Measurements from ENCODE around the gene STARD5. TPM values are rescaled to one million over a fixed set of nuclear protein-coding genes. Genes with fewer than 3 reads are reported as not detected.
A peak's percentile ranks its signal among the peaks of the same experiment; 100 is the strongest.

The STARD5 gene, protein sequence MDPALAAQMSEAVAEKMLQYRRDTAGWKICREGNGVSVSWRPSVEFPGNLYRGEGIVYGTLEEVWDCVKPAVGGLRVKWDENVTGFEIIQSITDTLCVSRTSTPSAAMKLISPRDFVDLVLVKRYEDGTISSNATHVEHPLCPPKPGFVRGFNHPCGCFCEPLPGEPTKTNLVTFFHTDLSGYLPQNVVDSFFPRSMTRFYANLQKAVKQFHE
- total RNA-seq (2011; cell fraction: chromatin; rRNA removed; ENCODE audit: low replicate concordance) = 15.5 and 16.0 TPM in 2 replicates
- 10.4 and 11.8 TPM in 2 replicates for total RNA-seq (2011; cell fraction: nucleolus; rRNA removed)
- 14.9 and 15.2 TPM in 2 replicates for total RNA-seq (2011; cell fraction: nucleoplasm; rRNA removed)
- total RNA-seq (2014; rRNA removed) (1.7 and 3.9 TPM in 2 replicates), total RNA-seq (2014; rRNA removed; fragmentation: Illumina TruSeq; extraction: Trizol) (2.0 and 2.1 TPM in 2 replicates), total RNA-seq (2015; rRNA removed; fragmentation: Illumina TruSeq; extraction: Trizol) (2.1 and 2.4 TPM in 2 replicates), total RNA-seq (2021) (3.1 and 3.6 TPM in 2 replicates), polyA plus RNA-seq (2011; rRNA removed) (4.8 and 5.7 TPM in 2 replicates), polyA plus RNA-seq (2014; fragmentation: Illumina TruSeq; extraction: Trizol) (3.8 and 4.4 TPM in 2 replicates), polyA plus RNA-seq (2014; fragmentation: Nextera tagmentation; extraction: Ambion mirVana) (1 to 10 TPM; 1.8 to 2.1 TPM), polyA plus RNA-seq (2014; rRNA removed) (2.2 and 2.5 TPM in 2 replicates), polyA minus RNA-seq (2011; rRNA and poly(A)+ RNA removed) (4.1 and 9.6 TPM in 2 replicates), Bru-seq, nascent RNA (percentile 63 among the genes with signal in this experiment), BruChase-seq, experiment 1, labeled RNA remaining after a 2-hour chase (percentile 54 among the genes with signal in this experiment), BruChase-seq, experiment 2, labeled RNA remaining after a 6-hour chase (percentile 59 among the genes with signal in this experiment)
- 5.5 and 5.9 TPM in 2 replicates for polyA plus RNA-seq (2011; cell fraction: cytosol; rRNA removed)
- 11.6 and 22.7 TPM in 2 replicates for polyA plus RNA-seq (2011; cell fraction: nucleus; rRNA removed)
- 2.4 and 2.7 TPM in 2 replicates for polyA plus RNA-seq (2012)
- 0.73 and 2.3 TPM in 2 replicates for polyA minus RNA-seq (2011; cell fraction: cytosol; rRNA and poly(A)+ RNA removed)
- polyA minus RNA-seq (2011; cell fraction: nucleus; rRNA and poly(A)+ RNA removed) = 6.4 and 7.9 TPM in 2 replicates
- long read RNA-seq, experiment 1, partial matches to known transcripts = 0 of 3 reads
- long read RNA-seq, experiment 1, other reads (novel, unspliced or antisense) = 3 of 3 reads
- long read RNA-seq, experiment 2, partial matches to known transcripts = 0 of 2 reads
- long read RNA-seq, experiment 2, other reads (novel, unspliced or antisense) = 2 of 2 reads
- long read RNA-seq, experiment 3 = 0 reads

DNA sequence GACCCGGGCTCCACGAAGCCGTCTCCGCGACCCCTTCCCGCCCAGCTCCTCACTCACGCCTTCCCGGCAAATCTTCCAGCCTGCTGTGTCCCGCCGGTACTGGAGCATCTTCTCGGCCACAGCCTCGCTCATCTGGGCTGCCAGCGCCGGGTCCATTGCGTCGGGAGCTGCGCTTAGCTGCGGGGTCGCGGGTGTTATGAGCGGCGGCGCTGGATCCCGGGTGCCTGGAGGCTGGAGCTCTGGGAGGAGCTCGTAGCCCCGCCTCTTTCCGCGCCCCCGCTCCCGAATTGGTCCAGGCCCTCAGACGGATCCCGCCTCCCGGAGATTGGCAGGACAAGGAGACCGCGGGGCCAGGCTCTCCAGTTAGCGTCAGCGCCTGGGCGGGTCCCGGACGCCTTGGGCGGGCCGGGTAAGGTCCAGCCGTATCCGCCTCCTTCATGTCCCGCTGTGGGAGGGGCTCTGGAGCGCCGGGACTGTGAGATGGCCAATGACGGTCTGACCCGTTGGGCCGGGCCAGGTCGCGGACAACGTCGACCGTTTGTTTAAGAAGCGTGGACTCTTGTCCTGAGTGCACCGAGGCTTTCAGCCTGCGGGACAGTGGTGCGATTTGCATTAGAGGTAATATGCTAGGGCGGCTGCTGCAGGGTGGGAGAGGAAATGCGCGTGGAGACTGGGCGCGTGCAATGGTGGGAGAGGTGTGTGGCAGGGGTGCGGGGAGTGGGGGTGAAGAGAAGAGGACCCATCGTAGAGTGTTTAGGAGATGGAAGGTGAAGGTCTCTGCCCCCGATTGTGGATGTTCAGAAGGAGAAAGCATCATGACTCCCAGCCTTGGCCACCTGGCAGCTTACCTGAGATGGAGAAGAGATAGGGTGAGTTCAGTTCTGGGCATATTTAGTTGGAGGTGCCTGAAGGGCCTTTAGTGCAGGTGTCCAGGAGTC is at the start of gene STARD5:
Gene STARD5, minus strand, starts transcription at position 198 of the 938 bp plus-strand sequence. Its CDS starts 42 bp downstream, at position 156.
- 1% methylated on average over 61 of the region's 67 CpGs for WGBS (ENCODE audit: insufficient coverage, low coverage, missing lambda C conversion rate)
- in situ Hi-C loops (cut with MboI) (no loop called here), intact Hi-C loops (cut with micrococcal nuclease) (loop anchor here (10.0 kb wide), 1 partner anchor 339 kb away; the partner anchor contains the start of gene MESD)
- ChIA-PET POLR2A (interaction anchor here (0.5 to 1.6 kb wide), 7 partner anchors 11 to 1148 kb away, joined by 3 to 6 read pairs (median 3); no protein-coding TSS in a partner anchor), CTCF (ENCODE audit: low intra/inter-chr PET ratio) (interaction anchor here (0.6 kb wide), 1 partner anchor 16 kb away, joined by 3 read pairs; no protein-coding TSS in a partner anchor)
- no peaks in the 10 kb centered on the region for H3K79me2 ChIP-seq (ENCODE audit: control insufficient read depth, insufficient read depth, low read length)
- H3K9me3 ChIP-seq (replicated peaks; ENCODE audit: control insufficient read depth, insufficient read depth, low read depth, low read length) = no peaks in the 10 kb centered on the region
- no peaks in the 10 kb centered on the region for H3K9me1 ChIP-seq (ENCODE audit: control insufficient read depth, insufficient read depth, low read length)
- H3K36me3 ChIP-seq (ENCODE audit: control insufficient read depth, insufficient read depth, low read length) = peaks cover 8% of the 10 kb centered on the region; the same call in 1 of the 3 replicates
- peak within 1 kb of the TSS; percentile 54 for H3K27ac ChIP-seq (ENCODE audit: extremely low read depth, low read depth, low read length)
- H4K20me1 ChIP-seq (replicated peaks; ENCODE audit: control insufficient read depth, insufficient read depth, low read length) = no peaks in the 10 kb centered on the region
- ATAC-seq = peak; percentile 100
- DNase-seq (ENCODE audit: extremely low read depth in 1 of 4, low spot score in 3 of 4) = peak; percentile 98
- H3K27me3 ChIP-seq (ENCODE audit: control insufficient read depth in 2 of 2, insufficient read depth in 2 of 2, low read length in 2 of 2) = no peaks in the 10 kb centered on the region
- peak within 1 kb of the TSS; percentile 87 for H3K4me2 ChIP-seq (ENCODE audit: insufficient read depth, low read length)
- H3K9ac ChIP-seq (ENCODE audit: insufficient read depth in 1 of 2, low read depth in 2 of 2, low read length in 2 of 2) = peak within 1 kb of the TSS; percentile 59 to 94
- H2AFZ ChIP-seq (ENCODE audit: low read depth, low read length) = peak within 1 kb of the TSS; percentile 93
- peak within 1 kb of the TSS; percentile 69 for H3K4me3 ChIP-seq
- FAIRE-seq = peak; percentile 97
- peaks cover 11 to 12% of the 10 kb centered on the region in 2 experiments; a peak in 4 of 5 replicates for H3K4me1 ChIP-seq (replicated peaks in 1 of 2; ENCODE audit: control insufficient read depth in 2 of 2, insufficient read depth in 2 of 2, low read length in 2 of 2)
- TSS peak; percentile 76 for BruUV-seq (replicated peaks)
- no peak for TF ChIP-seq SIN3A (IDR thresholded peaks at IDR 0.05; ENCODE audit: borderline replicate concordance in 2 of 2, control insufficient read depth in 1 of 2, low read depth in 2 of 2, low read length in 2 of 2)
- TF ChIP-seq, protein P1, sequence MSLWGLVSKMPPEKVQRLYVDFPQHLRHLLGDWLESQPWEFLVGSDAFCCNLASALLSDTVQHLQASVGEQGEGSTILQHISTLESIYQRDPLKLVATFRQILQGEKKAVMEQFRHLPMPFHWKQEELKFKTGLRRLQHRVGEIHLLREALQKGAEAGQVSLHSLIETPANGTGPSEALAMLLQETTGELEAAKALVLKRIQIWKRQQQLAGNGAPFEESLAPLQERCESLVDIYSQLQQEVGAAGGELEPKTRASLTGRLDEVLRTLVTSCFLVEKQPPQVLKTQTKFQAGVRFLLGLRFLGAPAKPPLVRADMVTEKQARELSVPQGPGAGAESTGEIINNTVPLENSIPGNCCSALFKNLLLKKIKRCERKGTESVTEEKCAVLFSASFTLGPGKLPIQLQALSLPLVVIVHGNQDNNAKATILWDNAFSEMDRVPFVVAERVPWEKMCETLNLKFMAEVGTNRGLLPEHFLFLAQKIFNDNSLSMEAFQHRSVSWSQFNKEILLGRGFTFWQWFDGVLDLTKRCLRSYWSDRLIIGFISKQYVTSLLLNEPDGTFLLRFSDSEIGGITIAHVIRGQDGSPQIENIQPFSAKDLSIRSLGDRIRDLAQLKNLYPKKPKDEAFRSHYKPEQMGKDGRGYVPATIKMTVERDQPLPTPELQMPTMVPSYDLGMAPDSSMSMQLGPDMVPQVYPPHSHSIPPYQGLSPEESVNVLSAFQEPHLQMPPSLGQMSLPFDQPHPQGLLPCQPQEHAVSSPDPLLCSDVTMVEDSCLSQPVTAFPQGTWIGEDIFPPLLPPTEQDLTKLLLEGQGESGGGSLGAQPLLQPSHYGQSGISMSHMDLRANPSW (CRISPR knock-in tag; IDR thresholded peaks at IDR 0.05) = no peak
- no peak for TF ChIP-seq ZNF696 (CRISPR knock-in tag; conservative IDR thresholded peaks at IDR 0.05)
- TF ChIP-seq, protein P2, sequence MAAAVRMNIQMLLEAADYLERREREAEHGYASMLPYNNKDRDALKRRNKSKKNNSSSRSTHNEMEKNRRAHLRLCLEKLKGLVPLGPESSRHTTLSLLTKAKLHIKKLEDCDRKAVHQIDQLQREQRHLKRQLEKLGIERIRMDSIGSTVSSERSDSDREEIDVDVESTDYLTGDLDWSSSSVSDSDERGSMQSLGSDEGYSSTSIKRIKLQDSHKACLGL (CRISPR knock-in tag; IDR thresholded peaks at IDR 0.05; ENCODE audit: borderline replicate concordance, poor library complexity, severe bottlenecking) = no peak
- TF ChIP-seq ETV1 (tag; conservative IDR thresholded peaks at IDR 0.05; ENCODE audit: low read depth) = no peak
- TF ChIP-seq, protein P3, sequence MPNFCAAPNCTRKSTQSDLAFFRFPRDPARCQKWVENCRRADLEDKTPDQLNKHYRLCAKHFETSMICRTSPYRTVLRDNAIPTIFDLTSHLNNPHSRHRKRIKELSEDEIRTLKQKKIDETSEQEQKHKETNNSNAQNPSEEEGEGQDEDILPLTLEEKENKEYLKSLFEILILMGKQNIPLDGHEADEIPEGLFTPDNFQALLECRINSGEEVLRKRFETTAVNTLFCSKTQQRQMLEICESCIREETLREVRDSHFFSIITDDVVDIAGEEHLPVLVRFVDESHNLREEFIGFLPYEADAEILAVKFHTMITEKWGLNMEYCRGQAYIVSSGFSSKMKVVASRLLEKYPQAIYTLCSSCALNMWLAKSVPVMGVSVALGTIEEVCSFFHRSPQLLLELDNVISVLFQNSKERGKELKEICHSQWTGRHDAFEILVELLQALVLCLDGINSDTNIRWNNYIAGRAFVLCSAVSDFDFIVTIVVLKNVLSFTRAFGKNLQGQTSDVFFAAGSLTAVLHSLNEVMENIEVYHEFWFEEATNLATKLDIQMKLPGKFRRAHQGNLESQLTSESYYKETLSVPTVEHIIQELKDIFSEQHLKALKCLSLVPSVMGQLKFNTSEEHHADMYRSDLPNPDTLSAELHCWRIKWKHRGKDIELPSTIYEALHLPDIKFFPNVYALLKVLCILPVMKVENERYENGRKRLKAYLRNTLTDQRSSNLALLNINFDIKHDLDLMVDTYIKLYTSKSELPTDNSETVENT (CRISPR knock-in tag; IDR thresholded peaks at IDR 0.05) = peak; percentile 35; the same call in 1 of the 2 replicates
